HCT116 (cell line): Measurements from ENCODE around the gene EPHA6.

Experiments used
- CTCF ChIP-seq, 3 experiments: fragments of 200-600 bp in 1 of 3; sonication (generic) in 1 of 3; IDR thresholded peaks in 2 of 3; conservative IDR thresholded peaks in 1 of 3; 2 replicates each; pipeline ENCODE4 v1.5.1; 2012 to 2017; ENCODE audit warnings: low read depth in 2 of 3, low read length in 2 of 3, antibody characterized with exemption in 1 of 3, borderline replicate concordance in 1 of 3, control low read depth in 1 of 3, mild to moderate bottlenecking in 1 of 3, mixed read lengths in 1 of 3, mixed run types in 1 of 3, moderate library complexity in 1 of 3; ENCODE audit not compliant: insufficient read depth in 1 of 3
- ELF1 ChIP-seq: IDR thresholded peaks from 2 replicates; pipeline ENCODE4 v1.6.1; 2012; ENCODE audit warnings: low read depth, borderline replicate concordance
- FOSL1 ChIP-seq: IDR thresholded peaks from 2 replicates; pipeline ENCODE4 v1.6.1; 2012; ENCODE audit warnings: low read depth
- POLR2A ChIP-seq: IDR thresholded peaks from 2 replicates; pipeline ENCODE4 v1.7.0; 2011; ENCODE audit warnings: borderline replicate concordance; ENCODE audit not compliant: insufficient read depth, insufficient read length; ENCODE audit errors: extremely low read depth
- POLR2AphosphoS5 ChIP-seq: IDR thresholded peaks from 2 replicates; pipeline ENCODE4 v1.6.1; 2011; ENCODE audit warnings: mild to moderate bottlenecking, low read depth, low read length, moderate library complexity
- RAD21 ChIP-seq: IDR thresholded peaks from 2 replicates; pipeline ENCODE4 v1.6.1; 2012; ENCODE audit warnings: low read depth, mild to moderate bottlenecking
- SIN3A ChIP-seq: IDR thresholded peaks from 2 replicates; pipeline ENCODE4 v1.6.1; 2012; ENCODE audit warnings: low read depth
- YY1 ChIP-seq: IDR thresholded peaks from 2 replicates; pipeline ENCODE4 v1.6.1; 2011; ENCODE audit warnings: low read length, low read depth, moderate library complexity, mild to moderate bottlenecking; ENCODE audit not compliant: insufficient replicate concordance; ENCODE audit errors: extremely low read depth

- TF ChIP-seq CTCF (IDR thresholded peaks at IDR 0.05 in 2 of 3, conservative IDR thresholded peaks at IDR 0.05 in 1 of 3; ENCODE audit: borderline replicate concordance in 1 of 3, insufficient read depth in 1 of 3, low read depth in 2 of 3, low read length in 2 of 3) (no peak), SIN3A (no peak), POLR2A (no peak), POLR2AphosphoS5 (no peak), RAD21 (no peak), ELF1 (no peak), YY1 (no peak), FOSL1 (no peak)
Observed at GRCh38 chr3:96843505-96844203, 29.3 kb downstream of the EPHA6 start.
